NCI-H82 treated with DMSO at 0.1 percent for 48 hours (cell line): ENCODE results near the gene CS.
A peak's percentile ranks its signal among the peaks of the same experiment; 100 is the strongest.
"Not testable (repeated sequence)": the region's sequence is repeated elsewhere in the genome, so short reads cannot be mapped to it uniquely, and the experiment has no call there.

Experiments
- DNase-seq: peaks from one replicate; lab custom pipeline; 2025; ENCODE audit not compliant: unreplicated experiment; lab: John Stamatoyannopoulos, UW

Gene CS

DNA sequence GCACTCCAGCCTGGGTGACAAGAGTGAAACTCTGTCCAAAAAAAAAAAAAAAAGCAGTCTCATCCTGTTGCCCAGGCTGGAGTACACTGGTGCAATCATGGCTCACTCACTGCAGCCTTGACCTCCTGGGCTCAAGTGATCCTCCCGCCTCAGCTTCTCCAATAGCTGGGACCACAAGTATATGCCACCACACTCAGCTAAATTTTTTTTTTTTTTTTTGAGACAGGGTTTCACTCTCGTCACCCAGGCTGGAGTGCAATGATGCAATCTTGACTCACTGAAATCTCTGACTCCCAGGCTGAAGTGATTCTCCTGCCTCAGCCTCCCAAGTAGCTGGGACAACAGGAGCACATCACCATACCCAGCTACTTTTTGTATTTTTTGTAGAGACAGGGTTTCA lies 20.9 kb upstream of the CS start:
- DNase-seq = no peak

DNA sequence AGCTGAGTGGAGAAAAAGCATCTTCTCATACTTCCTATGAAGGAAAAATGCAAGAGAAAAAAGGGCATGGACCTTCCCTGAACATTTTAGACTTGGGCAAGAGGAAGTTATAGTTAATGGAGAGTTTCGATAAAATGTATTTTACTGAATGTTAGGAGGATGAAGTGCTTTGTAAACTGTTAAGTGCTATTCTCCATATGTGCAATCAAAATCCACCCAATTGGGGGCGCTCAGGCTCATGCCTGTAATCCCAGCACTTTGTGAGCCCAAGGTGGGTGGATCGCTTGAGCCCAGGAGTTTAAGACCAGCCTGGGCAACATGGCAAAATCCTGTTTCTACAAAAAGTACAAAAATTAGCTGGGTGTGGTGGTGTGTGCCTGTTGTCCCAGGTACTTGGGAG lies 17.5 kb upstream of the CS start:
- no peak for DNase-seq

DNA sequence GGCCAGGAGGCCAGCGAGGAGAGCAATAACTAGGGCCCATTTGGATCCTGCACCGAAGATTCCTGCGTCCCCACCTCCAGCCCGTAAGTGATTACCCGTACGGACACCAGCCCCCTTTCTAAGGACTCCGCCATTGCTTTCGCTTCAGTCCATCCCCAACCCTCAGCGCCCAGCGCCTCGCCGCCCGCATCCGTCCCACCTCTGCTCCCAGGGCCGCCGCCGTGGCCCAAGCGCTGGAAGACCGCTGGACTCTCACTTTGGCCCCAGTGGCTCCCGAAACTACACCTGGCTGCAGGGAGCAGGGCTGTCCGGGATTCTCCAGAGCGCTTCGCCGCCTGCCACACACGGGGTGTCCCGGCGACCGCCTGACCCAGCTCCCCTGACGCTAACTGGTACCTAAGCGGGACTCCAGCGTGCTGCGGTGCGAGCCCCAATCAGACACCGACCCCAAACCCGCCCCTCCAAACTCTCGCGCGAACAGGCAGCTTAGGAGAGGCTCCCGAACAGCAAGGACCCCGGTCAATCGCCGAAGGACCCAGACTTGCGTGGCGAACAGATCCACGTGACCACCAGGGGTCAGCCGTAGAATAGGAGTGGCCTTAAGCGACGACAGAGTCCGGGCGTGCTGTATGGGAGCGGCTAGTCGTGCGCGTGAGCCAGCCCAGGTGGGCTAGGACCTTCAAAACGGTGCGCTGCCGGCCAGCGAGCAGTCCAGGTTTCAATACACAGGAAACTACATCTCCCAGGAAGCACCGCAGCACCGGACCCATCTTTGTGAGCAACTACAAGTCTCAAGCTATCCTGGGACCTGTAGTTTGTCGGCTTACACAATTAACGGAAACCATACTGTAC lies 15.7 kb upstream of the CS start, which contains the start of gene CNPY2:
Gene CNPY2 (minus strand): TSS at position 367 of the 852 bp plus-strand sequence. CDS start 771 bp downstream, outside the sequence.
- peak; percentile 90 for DNase-seq

DNA sequence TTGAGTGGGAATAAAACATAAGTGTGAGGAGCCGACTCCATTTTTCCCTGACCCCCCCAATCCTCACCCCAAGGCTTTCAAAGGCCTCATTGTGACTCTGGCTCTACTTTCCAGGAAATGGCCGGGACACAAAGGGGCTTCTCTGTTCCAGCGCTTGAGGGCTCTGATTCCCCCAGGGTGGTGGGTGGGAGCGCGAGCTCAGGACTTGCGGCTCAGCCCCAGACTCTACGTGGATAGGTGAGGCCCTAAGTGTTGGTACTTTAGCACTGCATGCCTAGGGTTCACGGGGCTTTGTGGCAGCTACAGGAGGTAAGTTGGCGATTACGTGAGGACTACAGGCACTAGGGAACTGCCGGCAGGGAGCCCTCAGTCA lies 15.1 kb upstream of the CS start:
- no peak for DNase-seq

DNA sequence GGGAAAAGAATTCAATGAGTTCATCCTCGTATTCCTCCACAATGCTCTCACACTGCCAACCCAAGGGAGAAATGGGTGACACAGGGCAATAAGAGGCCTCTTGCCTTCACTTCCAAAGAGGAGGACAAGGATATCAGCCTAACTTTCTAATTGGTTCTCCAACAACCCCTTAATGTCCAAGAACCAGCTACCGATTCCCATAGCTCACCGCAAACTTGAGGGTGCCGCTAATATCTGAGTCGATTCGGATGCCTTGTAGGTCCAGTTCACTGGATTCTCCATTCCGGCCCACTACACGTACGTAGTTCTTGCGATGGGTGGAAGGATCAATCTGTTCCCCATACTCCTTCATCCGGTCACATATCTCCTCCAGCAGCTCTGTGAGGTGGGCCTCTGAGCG lies 10.9 kb upstream of the CS start:
- DNase-seq = no peak

DNA sequence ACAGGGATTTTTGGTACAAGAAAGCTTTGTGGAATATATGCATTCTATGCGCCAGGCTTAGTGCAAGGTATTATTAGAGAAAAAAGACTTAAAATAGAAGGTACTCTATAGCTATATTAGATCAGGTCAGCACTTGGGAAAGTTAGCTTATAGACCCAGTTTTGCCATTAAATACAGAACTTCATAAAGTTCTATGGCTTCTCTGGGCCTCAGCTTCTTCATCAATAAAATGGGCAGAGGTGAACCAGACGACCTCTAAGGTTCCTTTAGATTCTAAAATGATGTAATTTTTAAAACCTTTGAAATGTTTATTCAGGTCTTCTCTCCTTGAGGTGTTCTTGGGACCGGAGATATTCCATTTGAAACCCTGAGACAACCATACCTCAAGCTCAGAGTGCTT lies 8.6 kb upstream of the CS start:
- no peak for DNase-seq

DNA sequence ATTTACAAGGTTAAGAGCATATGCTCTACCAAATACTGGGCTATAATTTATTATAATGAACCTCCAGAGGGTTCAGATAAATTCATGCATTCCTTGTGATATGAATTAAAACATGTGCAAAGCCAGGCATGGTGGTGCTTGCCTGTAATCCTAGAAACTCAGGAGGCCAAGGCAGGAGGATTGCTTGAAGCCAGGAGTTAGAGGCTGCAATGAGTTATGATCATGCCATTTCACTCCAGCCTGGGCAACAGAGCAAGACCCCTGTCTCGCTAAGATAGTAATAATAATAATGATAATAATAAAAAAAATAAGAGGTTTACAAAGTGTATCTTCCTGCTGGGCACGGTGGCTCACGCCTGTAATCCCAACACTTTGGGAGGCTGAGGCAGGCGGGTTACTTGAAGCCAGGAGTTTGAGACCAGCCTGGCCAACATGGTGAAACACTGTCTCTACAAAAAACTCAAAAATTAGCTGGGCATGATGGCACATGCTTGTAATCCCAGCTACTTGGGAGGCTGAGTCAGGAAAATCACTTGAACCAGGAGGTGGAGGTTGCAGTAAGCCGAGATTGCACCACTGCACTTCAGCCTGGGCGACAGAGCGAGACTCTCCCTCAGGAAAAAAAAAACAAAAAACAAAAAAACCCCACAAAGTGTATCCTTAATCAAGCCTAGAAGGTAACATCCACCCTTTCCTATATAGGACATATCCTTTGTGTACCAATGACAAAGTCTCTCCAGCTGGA lies 7.3 kb upstream of the CS start:
- DNase-seq = no peak

DNA sequence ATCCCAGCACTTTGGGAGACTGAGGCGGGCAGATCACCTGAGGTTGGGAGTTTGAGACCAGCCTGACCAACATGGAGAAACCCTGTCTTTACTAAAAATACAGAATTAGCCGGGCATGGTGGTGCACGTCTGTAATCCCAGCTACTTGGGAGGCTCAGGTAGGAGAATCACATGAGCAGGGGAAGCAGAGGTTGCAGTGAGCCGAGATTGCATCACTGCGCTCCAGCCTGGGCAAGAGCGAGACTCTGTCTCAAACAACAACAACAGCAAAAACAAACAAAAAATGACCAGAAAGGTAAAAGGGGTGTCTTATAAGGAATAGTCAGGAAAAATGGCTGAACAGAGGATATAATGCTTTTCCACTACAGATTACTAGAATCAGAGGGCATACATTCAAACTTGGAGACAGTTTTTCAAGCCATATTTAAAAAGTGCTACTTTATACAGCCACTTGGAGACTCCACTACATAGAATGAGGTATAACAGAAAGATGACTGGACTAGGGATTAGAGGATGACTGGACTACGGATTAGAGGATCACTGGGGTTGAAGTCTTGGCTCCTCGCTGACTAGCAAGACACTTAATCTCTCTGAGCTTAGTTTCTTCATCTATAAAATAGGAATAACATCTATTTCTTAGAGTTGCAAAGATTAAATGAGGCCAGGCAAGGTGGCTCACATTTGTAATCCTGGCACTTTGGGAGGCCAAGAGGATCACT lies 4.9 kb upstream of the CS start:
- DNase-seq = peak; percentile 43

DNA sequence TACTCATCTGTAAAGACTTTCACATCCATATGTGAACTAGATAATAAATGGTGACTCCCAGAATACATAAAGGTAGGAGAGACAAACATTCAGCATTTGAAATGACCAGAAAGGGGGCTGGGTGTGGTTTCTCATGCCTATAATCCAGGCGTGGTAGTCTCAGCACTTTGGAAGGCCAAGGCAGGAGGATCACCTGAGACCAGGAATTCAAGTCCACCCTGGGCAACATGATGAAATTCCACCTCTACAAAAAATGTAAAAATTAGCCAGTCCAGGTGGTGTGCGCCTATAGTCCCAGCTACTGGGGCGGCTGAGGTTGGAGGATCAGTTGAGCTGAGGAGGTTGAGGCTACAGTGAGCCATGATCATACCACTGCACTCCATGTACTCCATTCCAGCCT lies 4.1 kb upstream of the CS start:
- no peak for DNase-seq

DNA sequence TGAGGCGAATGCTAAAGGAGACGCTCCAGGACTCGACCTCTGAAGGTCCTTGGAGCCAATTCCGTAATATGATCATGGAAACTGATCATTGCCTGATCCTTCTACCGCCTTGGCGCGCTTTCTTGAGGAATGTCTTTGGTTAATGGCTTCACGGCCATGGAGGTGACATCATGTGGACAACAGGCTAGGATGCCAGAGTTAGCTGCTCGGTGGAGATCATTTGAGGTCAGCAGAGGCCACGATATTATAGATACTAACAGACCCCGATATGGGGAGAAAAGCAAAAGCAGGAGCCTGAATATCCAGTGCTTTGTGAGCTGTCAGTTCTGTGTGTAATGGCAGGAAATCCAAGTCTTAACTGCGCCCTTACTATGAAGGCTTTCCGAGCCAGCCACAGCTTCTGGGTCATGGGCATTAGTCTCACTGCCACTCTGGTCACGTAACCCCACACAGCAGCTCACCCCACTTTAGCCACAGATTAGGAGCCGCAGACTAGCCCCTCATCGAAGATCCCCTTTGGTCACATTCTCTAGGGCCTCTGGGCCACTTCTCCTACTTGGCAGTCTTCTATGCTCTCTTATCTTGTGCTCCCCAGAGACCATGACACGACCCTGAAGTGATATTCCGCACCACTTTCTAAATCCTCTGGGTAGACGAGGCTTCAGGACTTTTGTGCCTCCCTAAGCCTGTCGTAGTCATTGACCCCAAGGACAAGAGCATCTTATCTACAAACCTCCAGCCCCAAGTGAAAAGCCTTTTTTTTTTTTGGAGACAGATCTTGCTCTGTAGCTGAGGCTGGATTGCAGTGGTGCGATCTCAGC lies 724 bp upstream of the CS start:
- no peak for DNase-seq

DNA sequence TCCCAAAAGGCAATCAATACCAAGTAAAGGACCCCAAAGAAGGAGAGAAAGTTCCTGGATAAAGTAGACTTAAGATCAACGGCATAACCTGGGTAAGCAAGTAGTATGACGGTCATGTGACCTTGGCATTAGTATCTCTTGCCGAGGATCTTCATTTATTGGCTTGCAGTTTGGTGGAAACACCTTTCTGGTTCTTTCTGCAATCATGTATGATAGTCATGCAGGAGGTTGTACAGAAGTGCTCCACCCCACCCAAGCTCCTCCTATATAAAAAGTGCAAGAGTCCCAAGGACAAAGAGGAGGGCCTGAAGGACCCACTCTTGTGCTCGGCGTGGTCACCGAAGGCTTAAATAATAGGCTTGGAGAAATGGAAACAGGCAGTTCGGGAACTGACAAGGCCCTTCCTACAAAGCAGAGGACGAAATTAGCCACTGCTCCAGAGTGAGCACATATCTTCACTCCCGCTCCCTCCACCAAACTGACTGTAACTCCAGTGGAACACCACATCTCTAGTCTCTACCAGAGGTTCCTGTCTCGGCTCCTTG lies 750 bp downstream of the CS start:
- DNase-seq = no peak

DNA sequence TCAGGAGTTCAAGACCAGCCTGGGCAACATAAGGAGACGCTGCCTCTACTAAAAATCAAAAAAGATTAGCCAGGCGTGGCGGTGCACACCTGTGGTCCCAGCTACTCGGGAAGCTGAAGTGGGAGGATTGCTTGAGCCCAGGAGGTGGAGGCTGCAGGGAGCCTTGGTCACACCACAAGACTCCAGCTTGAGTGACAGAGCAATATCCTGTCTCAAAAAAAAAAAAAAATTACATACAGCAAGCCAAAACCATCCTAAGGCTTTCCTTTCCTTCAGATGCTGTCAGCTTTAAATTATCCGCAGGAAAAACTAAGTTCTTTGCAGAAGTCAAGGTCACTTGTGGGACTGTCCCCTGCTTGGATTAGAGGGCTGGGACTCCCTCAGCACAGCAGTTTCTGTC lies 1.3 kb downstream of the CS start:
- no peak for DNase-seq

DNA sequence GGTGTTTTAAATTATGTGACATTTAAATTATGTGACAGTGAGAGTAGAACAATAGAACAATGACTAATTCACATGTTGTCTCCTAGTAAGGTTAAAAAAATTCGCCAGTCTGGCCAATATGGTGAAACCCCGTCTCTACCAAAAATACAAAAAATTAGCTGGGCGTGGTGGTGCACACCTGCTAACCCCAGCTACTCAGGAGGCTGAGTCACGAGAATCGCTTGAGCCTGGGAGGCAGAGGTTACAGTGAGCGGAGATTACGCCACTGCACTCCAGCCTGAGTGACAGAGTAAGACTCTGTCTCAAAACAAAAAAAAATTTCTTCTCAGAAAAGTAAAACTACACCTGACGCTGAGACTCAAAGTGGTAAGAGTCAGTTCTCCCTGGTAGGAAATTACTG lies 2.7 kb downstream of the CS start:
- DNase-seq = no peak

DNA sequence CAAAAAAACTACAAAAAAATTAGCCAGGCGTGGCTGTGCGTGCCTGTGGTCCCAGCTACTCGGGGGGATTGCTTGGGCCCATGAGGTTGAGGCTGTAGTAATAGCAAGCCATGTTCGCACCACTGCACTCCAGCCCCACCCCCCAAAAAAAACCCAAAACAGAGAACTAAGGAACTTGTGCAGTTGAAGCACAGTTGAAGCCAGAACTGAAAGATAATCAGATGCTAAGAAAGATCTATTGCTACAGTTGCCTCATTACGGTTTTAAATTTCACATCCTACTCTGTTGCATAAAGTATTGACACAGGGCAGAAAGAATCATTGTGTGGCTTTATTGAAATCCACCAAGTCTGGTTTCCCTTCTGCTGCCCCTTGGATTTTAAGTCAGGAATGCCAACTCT lies 3.8 kb downstream of the CS start:
- no peak for DNase-seq

DNA sequence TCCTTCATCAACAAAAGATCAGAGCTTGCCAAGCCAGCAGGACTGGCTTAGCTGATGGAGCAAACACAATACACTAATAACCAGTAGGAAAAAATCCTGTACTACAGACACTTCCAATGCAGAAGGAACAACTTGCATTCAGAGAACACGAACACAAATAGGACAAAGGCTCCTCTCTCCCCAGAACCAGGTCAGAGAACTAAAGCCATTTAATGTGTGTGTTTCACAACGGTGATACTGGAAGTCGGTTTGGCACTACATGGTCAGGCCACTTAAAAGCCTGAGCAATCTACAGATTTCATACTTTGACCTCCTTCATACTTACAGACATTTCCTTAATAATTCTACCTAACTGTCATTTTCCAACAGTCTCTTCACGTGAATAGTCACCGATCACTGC lies 6.3 kb downstream of the CS start:
- no peak for DNase-seq

DNA sequence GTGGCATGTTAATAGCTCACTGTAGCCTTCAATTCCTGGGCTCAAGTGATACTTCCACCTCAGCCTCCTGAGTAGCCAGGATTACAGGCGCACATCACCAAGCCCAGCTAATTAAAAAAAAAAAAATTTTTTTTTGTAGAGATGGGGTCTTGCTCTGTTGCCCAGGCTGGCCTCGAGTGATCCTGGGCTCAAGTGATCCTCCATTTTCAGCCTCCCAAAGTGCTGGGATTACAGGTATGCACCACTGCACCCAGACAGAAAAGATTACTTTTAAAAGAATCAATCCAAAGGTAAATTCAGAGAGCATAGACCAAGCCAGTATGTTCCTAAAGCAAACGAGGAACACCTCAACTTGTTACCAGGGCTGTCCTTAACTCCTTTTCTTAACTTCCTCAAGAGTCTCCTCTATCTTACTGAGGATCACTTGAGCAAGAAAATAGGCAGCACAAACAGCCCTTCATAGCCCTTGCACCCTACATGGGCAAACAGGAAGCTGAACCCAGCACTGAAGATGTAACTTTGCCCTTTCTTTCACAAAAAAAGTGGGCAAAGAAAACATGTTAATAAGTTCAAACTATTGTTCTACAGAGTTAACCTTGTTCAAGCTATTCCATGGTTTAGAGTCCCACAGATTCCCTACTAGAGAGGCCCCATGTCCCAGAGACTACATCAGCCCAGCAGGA lies 11.3 kb downstream of the CS start:
- no peak for DNase-seq

DNA sequence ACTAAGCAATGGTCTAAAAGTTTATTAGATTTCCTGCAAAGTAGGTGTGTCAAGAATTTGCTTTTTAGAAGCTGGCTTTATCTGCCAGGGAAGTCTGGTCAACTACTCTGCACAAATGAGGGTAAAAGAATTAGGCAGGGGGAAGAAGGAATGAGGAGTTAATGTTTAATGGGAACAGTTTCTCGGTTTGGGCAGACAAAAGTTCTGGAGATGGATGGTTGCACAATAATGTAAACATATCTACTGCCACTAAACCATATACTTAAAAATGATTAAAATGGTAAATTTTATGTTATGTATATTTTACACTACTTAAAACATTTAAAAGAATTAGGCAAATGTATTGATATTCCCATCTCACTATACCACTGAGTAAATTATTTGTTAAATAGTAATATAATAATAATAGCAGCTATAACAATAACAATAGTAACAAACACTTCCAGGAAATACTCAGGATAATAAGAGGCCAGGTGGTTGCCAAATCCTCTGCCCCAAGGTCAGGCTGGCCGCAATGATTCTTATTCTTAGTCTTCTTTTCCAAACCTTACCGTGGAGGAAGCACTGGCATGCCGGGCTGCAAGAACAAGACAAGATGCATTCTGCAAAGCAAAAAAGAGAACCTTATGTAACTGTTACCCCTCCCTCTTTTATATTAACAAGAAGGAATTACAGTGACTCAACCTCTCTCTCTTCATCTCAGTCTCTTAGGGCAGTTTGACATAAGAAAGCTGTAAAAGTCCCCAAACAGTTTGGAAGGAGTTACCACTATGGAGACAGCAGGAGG lies 13.9 kb downstream of the CS start:
- DNase-seq = no peak

DNA sequence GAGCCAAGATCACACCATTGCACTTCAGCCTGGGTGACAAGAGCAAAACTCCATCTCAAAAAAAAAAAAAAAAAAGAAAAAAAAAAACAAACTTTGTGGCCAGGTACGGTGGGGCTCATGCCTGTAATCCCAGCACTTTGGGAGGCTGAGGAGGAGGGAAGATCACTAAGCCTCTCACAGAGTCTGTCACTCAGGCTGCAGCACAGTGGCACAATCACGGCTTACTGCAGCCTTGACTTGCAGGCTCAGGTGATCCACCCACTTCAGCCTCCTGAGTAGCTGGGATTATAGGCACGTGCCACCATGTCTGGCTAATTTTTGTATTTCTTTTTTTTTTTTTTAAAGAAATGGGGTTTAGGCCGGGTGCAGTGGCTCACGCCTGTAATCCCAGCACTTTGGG lies 15.9 kb downstream of the CS start:
- not testable (repeated sequence) for DNase-seq

DNA sequence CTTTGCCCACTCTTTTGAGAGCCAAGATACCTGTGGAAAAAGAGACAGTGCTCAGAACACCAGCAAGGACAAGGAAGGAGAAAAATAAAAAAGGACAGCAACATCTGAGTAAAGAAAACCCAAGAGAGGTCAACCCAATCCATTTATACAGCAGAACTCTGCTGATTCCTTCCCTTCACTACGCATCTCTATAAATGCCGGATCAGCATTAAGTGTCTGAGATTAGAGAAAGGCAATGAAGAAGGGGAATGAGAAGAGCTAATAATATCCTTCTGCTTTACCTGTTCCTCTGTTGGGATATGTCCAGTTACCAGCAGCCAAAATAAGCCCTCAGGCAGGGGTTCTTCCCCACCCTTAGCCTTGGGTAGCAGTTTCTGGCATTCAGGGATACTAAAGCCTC lies 17.6 kb downstream of the CS start:
- no peak for DNase-seq
